Measurements from ENCODE around the gene IGF2R.

The IGF2R gene

DNA sequence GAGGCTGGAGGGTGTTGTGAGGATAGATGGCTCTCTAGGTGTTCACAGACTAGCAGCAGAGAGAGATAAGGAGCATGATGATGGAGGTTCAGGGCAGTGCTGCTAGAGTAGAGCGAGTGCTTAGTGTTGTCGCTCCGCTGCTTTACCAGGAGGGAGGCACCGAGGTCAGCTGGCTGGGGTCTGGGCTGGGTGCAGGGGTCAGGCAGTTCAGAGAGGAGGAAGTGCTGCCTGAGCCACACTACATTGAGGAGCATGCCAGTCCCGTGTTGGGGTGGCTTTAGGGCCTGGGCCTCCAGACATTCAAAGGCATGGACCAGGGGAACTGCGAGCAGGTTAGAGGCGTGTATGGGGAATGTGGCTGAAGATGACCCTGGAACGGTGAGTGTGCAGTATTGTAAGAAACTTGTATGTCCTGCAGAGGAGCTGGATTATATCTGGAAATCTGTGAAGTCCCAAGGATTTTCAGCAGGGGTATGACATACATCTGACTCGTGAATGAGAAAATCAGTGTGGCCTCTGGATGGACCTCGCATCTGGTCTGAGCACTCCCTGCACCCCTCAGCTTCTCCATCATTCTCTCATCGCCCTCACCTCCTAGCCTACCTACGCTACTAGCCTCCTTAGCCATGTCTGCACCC lies 66.9 kb downstream of the IGF2R start:
- no peak for DNase-seq (ENCODE audit: extremely low read depth, low read depth)
- TF ChIP-seq, protein P1, sequence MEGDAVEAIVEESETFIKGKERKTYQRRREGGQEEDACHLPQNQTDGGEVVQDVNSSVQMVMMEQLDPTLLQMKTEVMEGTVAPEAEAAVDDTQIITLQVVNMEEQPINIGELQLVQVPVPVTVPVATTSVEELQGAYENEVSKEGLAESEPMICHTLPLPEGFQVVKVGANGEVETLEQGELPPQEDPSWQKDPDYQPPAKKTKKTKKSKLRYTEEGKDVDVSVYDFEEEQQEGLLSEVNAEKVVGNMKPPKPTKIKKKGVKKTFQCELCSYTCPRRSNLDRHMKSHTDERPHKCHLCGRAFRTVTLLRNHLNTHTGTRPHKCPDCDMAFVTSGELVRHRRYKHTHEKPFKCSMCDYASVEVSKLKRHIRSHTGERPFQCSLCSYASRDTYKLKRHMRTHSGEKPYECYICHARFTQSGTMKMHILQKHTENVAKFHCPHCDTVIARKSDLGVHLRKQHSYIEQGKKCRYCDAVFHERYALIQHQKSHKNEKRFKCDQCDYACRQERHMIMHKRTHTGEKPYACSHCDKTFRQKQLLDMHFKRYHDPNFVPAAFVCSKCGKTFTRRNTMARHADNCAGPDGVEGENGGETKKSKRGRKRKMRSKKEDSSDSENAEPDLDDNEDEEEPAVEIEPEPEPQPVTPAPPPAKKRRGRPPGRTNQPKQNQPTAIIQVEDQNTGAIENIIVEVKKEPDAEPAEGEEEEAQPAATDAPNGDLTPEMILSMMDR (IDR thresholded peaks at IDR 0.05; ENCODE audit: low read depth, low read length): no peak

DNA sequence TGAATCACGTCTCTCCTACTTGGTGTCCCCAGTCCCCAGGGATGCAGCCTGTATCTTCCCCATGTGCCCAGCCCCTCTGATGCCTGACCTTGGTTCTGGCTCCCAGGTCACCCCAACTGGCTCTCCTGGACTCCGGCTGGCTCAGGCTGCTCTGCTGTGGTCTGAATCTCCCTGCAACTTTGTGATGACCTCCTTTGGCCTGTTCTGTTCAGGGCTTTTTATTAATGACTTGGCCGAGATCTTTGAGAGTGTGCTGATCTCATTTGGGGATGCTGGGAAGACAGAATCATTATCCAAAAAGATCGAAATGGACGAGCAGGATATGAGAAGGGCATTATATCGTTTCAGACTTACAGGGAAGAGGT lies 67.4 kb downstream of the IGF2R start:
- TF ChIP-seq, protein P1 (IDR thresholded peaks at IDR 0.05; ENCODE audit: low read depth, low read length): no peak

DNA sequence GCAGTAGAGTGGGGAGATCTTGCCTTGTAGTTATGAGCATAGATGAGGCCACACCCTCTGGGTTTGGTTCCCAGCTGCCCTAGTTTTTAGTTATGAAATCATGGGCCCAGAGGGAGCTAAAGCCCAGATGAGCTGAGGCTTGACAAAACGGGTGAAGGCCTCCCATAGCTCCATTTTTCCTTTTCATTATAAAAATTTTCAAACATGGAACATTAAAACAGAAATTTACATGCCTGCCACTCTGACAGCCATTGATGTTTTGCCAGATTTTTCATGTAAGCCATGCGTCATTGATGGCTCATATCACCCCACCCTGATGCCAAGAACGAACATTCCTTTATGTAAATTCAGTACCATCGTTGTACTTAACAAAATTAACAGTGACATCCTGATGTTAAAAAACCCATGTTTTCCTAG lies 67.9 kb downstream of the IGF2R start:
- TF ChIP-seq, protein P1 (IDR thresholded peaks at IDR 0.05; ENCODE audit: low read depth, low read length): no peak
- DNase-seq (ENCODE audit: extremely low read depth, low read depth): peak; percentile 66

More for the DNA sequence above, 67.4 kb downstream of the IGF2R start:
- DNase-seq (ENCODE audit: extremely low read depth, low read depth): no peak

DNA sequence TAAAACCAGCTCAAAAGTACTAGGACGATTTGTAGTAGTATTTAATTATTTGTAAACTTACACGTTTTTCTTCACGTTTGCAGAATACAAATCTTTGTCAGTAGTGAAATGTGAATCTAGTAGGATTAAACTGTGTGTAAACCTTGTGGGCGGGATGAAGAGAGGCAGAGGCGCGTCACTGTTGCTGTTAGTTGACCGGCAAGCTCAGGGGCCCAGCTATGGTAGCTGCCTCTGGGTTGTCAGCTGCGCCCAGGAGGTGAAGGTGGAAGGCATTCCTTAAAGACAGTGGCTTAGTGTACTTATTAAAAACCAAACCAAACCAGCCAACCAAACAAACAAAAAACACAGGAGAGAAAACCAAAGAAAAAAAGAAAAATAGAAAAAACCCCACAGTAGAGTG lies 69.6 kb downstream of the IGF2R start:
- no peak for DNase-seq (ENCODE audit: extremely low read depth, low read depth)

DNA sequence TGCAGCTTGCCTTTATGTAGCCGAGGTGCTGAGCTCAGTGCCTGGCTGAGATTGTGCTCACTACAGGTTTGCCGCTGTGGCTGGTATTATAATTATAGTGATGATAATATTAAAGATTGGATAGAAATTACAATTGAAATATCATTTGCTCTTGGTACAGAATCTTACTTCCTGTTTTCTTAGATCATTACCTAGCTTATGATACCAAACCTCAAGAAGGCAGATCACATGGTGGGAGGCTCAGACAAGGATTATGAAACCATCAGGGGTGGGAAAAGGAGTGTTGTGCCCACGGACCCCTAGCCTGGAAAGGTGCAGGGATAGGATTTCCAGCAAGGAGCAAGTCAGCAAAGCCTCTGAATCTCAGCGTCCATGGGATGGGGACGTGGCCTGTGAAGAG lies 70.6 kb downstream of the IGF2R start:
- TF ChIP-seq, protein P1 (IDR thresholded peaks at IDR 0.05; ENCODE audit: low read depth, low read length): no peak
- no peak for DNase-seq (ENCODE audit: extremely low read depth, low read depth)

More for the DNA sequence above, 69.6 kb downstream of the IGF2R start:
- TF ChIP-seq, protein P1 (IDR thresholded peaks at IDR 0.05; ENCODE audit: low read depth, low read length): no peak

DNA sequence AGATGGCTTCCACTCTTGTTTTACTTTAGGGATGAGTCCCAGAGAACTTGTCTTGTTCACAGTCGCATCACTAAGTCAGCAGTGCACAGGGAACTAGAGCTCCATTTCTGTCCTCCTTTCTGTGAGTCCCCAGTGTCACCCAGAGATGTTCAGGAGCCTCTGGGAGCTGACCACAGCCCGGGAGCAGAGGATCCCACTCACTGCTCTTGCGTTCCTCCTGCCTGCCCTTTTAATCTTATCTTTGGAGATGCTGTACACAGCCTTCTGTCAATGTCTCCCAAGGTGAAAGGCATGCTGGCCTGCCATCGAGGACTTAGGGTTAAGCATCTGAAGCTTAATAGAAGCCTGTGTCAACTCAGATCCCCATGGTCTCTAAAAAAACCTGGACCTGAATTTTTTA lies 71.2 kb downstream of the IGF2R start:
- TF ChIP-seq, protein P1 (IDR thresholded peaks at IDR 0.05; ENCODE audit: low read depth, low read length): no peak
- DNase-seq (ENCODE audit: extremely low read depth, low read depth): no peak

DNA sequence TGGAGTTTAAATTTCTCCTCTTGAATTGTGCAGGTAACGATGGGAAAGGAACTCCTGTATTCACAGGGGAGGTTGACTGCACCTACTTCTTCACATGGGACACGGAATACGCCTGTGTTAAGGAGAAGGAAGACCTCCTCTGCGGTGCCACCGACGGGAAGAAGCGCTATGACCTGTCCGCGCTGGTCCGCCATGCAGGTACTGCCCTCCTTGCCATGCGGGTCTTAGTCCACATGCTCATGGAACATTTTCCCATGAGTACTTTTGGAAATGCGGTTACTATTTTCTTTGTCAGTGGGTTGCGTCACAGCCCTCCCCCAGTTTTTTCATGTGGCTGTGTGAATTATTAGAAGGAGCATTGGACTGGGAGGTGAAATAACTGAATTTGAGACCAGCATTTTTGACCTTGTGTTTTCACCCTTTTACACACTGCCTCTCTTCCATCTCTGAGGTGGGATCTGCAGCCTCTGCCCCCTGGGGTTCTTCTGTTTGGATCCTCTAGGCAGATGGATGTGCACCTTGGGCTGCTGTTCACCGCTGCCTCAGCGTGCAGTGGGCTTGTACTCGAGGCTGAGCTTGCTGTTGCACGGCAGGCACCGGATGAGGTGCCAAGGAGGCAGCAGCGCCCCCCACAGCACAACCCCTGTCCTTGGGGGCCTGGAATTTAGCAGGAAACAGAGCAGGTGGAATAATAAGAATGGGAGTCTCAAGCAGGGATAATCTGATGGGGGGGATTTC lies 71.8 kb downstream of the IGF2R start:
- DNase-seq (ENCODE audit: extremely low read depth, low read depth): no peak
- TF ChIP-seq, protein P1 (IDR thresholded peaks at IDR 0.05; ENCODE audit: low read depth, low read length): no peak

All from AG09319 (cell line).